ENCODE measurements around the gene KRTAP9-6.
"Not testable (repeated sequence)": the region's sequence is repeated elsewhere in the genome, so short reads cannot be mapped to it uniquely, and the experiment has no call there.

KRTAP9-6 gene

GRCh38 chr17:41271858-41272257, 6.7 kb downstream of the KRTAP9-6 start:
- no peak for FAIRE-seq

GRCh38 chr17:41275648-41276190, 10.5 kb downstream of the KRTAP9-6 start, which contains the start of gene KRTAP9-7:
TSS of gene KRTAP9-7 (plus strand) at chr17:41275698. CDS start at chr17:41275698, 0 bp downstream.
- not testable (repeated sequence) for FAIRE-seq

- FAIRE-seq: no peak
Measured at GRCh38 chr17:41278176-41278955, 13.2 kb downstream of the KRTAP9-6 start.

- FAIRE-seq: no peak
Measured at GRCh38 chr17:41284043-41284442, 18.9 kb downstream of the KRTAP9-6 start.

- FAIRE-seq: no peak
Measured at GRCh38 chr17:41284546-41284945, 19.4 kb downstream of the KRTAP9-6 start.

- FAIRE-seq: no peak
Measured at GRCh38 chr17:41287050-41287449, 21.9 kb downstream of the KRTAP9-6 start.

- no peak for FAIRE-seq
Measured at GRCh38 chr17:41294016-41294415, 28.8 kb downstream of the KRTAP9-6 start.

GRCh38 chr17:41296846-41297245, 31.7 kb downstream of the KRTAP9-6 start:
- no peak for FAIRE-seq

- FAIRE-seq: no peak
Measured at GRCh38 chr17:41298458-41299135, 33.4 kb downstream of the KRTAP9-6 start.

- FAIRE-seq: no peak
Measured at GRCh38 chr17:41301204-41301790, 36.1 kb downstream of the KRTAP9-6 start.

GRCh38 chr17:41301916-41302901, 37.0 kb downstream of the KRTAP9-6 start, which contains the start of gene KRTAP29-1:
TSS of gene KRTAP29-1 (minus strand) at chr17:41302851. CDS start at chr17:41302851, 0 bp downstream.
- FAIRE-seq: no peak

GRCh38 chr17:41302981-41303380, 37.8 kb downstream of the KRTAP9-6 start:
- no peak for FAIRE-seq

GRCh38 chr17:41304091-41304490, 38.9 kb downstream of the KRTAP9-6 start:
- FAIRE-seq: no peak

GRCh38 chr17:41307647-41308046, 42.5 kb downstream of the KRTAP9-6 start:
- FAIRE-seq: no peak

- FAIRE-seq: no peak
Measured at GRCh38 chr17:41308251-41308917, 43.2 kb downstream of the KRTAP9-6 start.

- no peak for FAIRE-seq
Measured at GRCh38 chr17:41308918-41309359, 43.8 kb downstream of the KRTAP9-6 start, which contains the start of gene KRTAP16-1. TSS of gene KRTAP16-1 (minus strand) at chr17:41309309. CDS start at chr17:41309253, 56 bp downstream.

- no peak for FAIRE-seq
Measured at GRCh38 chr17:41311111-41311510, 45.9 kb downstream of the KRTAP9-6 start.

GRCh38 chr17:41315204-41315794, 50.1 kb downstream of the KRTAP9-6 start, which contains the start of gene KRTAP17-1:
TSS of gene KRTAP17-1 (minus strand) at chr17:41315710. CDS start at chr17:41315650, 60 bp downstream.
- no peak for FAIRE-seq

All from TTC549 (cell line).